CD14-positive monocyte (primary cell): Measurements from ENCODE around the gene DTWD2. TPM values are rescaled to one million over a fixed set of nuclear protein-coding genes. Genes with fewer than 3 reads are reported as not detected.

Experiments used
- DNase-seq, 3 donors: peaks; one replicate each; pipeline ENCODE4 v3.0.0-alpha.2; 2011 to 2022
- H2AFZ ChIP-seq: 2 replicates; pipeline ENCODE4 v1.6.0; 2012; ENCODE audit warnings: mild to moderate bottlenecking, low read depth, low read length, inconsistent platforms; ENCODE audit not compliant: insufficient read depth, poor library complexity, severe bottlenecking
- H3K27ac ChIP-seq, 2 donors: 1 replicate in 1 of 2; 2 replicates in 1 of 2; pipeline ENCODE4 v1.5.1; 2012 to 2013; ENCODE audit warnings: low read length in 2 of 2, control low read depth in 1 of 2, inconsistent platforms in 1 of 2, low read depth in 1 of 2, mild to moderate bottlenecking in 1 of 2
- H3K27me3 ChIP-seq, 2 donors: one replicate each; pipeline versions ENCODE4 v1.6.0 to v1.6.1; 2011 to 2013; ENCODE audit warnings: low read length in 2 of 2; ENCODE audit not compliant: control insufficient read depth in 2 of 2, insufficient read depth in 2 of 2
- H3K36me3 ChIP-seq, 2 donors: replicated peaks in 1 of 2; 1 replicate in 1 of 2; 2 replicates in 1 of 2; pipeline versions ENCODE4 v1.5.1 to v1.6.1; 2012 to 2013; ENCODE audit warnings: low read length in 2 of 2, control low read depth in 1 of 2, inconsistent platforms in 1 of 2, mild to moderate bottlenecking in 1 of 2; ENCODE audit not compliant: insufficient read depth in 2 of 2, control insufficient read depth in 1 of 2
- H3K4me1 ChIP-seq, 2 donors: 1 replicate in 1 of 2; 2 replicates in 1 of 2; pipeline versions ENCODE4 v1.5.1 to v1.6.1; 2012 to 2013; ENCODE audit warnings: low read length in 2 of 2, control low read depth in 1 of 2, inconsistent platforms in 1 of 2, mild to moderate bottlenecking in 1 of 2, moderate library complexity in 1 of 2; ENCODE audit not compliant: insufficient read depth in 2 of 2, control insufficient read depth in 1 of 2
- H3K4me2 ChIP-seq: replicated peaks from 2 replicates; pipeline ENCODE3; 2012; ENCODE audit warnings: low read length, moderate library complexity, mild to moderate bottlenecking; ENCODE audit not compliant: poor library complexity, severe bottlenecking; ENCODE audit errors: extremely low read depth
- H3K4me3 ChIP-seq, 3 experiments: fragments of 200-600 bp in 1 of 3; sonication (generic) in 1 of 3; replicated peaks in 1 of 3; 1 replicate in 2 of 3; 2 replicates in 1 of 3; pipeline ENCODE4 v1.5.1; 2011 to 2013; ENCODE audit warnings: low read length in 3 of 3, mild to moderate bottlenecking in 3 of 3, control low read depth in 2 of 3, low read depth in 2 of 3, inconsistent platforms in 1 of 3, moderate library complexity in 1 of 3
- H3K79me2 ChIP-seq: 2 replicates; pipeline ENCODE4 v1.6.0; 2012; ENCODE audit warnings: mild to moderate bottlenecking, control low read depth, inconsistent platforms, low read length, moderate library complexity; ENCODE audit not compliant: insufficient read depth
- H3K9ac ChIP-seq: 2 replicates; pipeline ENCODE4 v1.6.0; 2017; ENCODE audit warnings: low read length, mild to moderate bottlenecking; ENCODE audit not compliant: insufficient read depth, poor library complexity, severe bottlenecking
- H3K9me3 ChIP-seq, 2 donors: replicated peaks in 1 of 2; 1 replicate in 1 of 2; 2 replicates in 1 of 2; pipeline versions ENCODE4 v1.5.1 to v1.6.1; 2012 to 2013; ENCODE audit warnings: low read length in 2 of 2, control low read depth in 1 of 2; ENCODE audit not compliant: control insufficient read depth in 1 of 2, insufficient read depth in 1 of 2
- H4K20me1 ChIP-seq: 2 replicates; pipeline ENCODE4 v1.6.0; 2012; ENCODE audit warnings: mild to moderate bottlenecking, low read length, control low read depth, moderate library complexity; ENCODE audit not compliant: insufficient read depth
- H3K27ac Mint-ChIP-seq, 7 donors: one replicate each; pipeline ENCODE4 v1.8.0; 2020; ENCODE audit warnings: mild to moderate bottlenecking in 7 of 7, mixed read lengths in 7 of 7, moderate library complexity in 6 of 7, inconsistent platforms in 2 of 7
- H3K27me3 Mint-ChIP-seq, 3 donors: one replicate each; pipeline ENCODE4 v1.8.0; 2021 to 2022; ENCODE audit warnings: low read depth in 3 of 3, mild to moderate bottlenecking in 3 of 3, mixed read lengths in 3 of 3, moderate library complexity in 3 of 3, inconsistent platforms in 1 of 3
- H3K36me3 Mint-ChIP-seq, 2 donors: one replicate each; pipeline ENCODE4 v1.8.0; 2020; ENCODE audit warnings: mixed read lengths in 2 of 2, inconsistent platforms in 1 of 2, mild to moderate bottlenecking in 1 of 2
- H3K4me1 Mint-ChIP-seq: one replicate; pipeline ENCODE4 v1.8.0; 2020; ENCODE audit warnings: mild to moderate bottlenecking, mixed read lengths
- H3K4me3 Mint-ChIP-seq, 2 donors: one replicate each; pipeline ENCODE4 v1.8.0; 2020; ENCODE audit warnings: mild to moderate bottlenecking in 2 of 2, mixed read lengths in 2 of 2, moderate library complexity in 1 of 2
- H3K9me3 Mint-ChIP-seq, 7 donors: one replicate each; pipeline ENCODE4 v1.8.0; 2020 to 2022; ENCODE audit warnings: mixed read lengths in 7 of 7, mild to moderate bottlenecking in 6 of 7, moderate library complexity in 6 of 7, inconsistent platforms in 2 of 7
- CTCF ChIP-seq: fragments of 200-600 bp; IDR thresholded peaks from one replicate; pipeline ENCODE4 v1.8.0; 2022; ENCODE audit warnings: antibody characterized with exemption, mild to moderate bottlenecking
- WGBS: methylation state at CpG from one replicate; pipeline ENCODE4 v1.1.5; 2013; ENCODE audit warnings: missing lambda C conversion rate; ENCODE audit not compliant: insufficient coverage; 5-methylcytosine and 5-hydroxymethylcytosine counted together
- intact Hi-C, 2 donors: fragments of 100-400 bp; cut with micrococcal nuclease; formaldehyde crosslinking; loops; one replicate each; pipeline versions ENCODE4 v1.15.0 to v1.15.1; 2023
- polyA plus RNA-seq, 3 donors: library from polyadenylated mRNA; depleted of rRNA in 1 of 3; unstranded in 2 of 3; stranded (reverse) in 1 of 3; fragments of 300-500 nt in 2 of 3; fragments of >200 nt in 1 of 3; fragmentation: Illumina TruSeq in 2 of 3; gene quantifications; 1 replicate in 2 of 3; 2 replicates in 1 of 3; pipeline ENCODE4 v1.2.3, GENCODE V29; 2012 to 2021

Gene DTWD2
- polyA plus RNA-seq, 3 donors, result 1.2 to 2.7 (median 2.5) TPM

GRCh38 chr5:118968925-118969375 lies 19.4 kb downstream of the DTWD2 start:
- H3K27me3 Mint-ChIP-seq, result no peaks in the 10 kb centered on the region
- Histone ChIP-seq H4K20me1 (no peaks in the 10 kb centered on the region), H3K4me2 (no peak overlapping the region), H3K36me3 (no peaks in the 10 kb centered on the region), H3K27ac (no peak overlapping the region), H3K9me3 (peaks cover 0 to 19% of the 10 kb centered on the region in 2 donors), H3K4me1 (no peaks in the 10 kb centered on the region), H2AFZ (no peak overlapping the region), H3K9ac (no peak overlapping the region), H3K79me2 (no peaks in the 10 kb centered on the region), H3K4me3 (no peak overlapping the region), H3K27me3 (no peaks in the 10 kb centered on the region)
- TF ChIP-seq CTCF, result no peak
- H3K4me3 Mint-ChIP-seq, result no peak overlapping the region
- H3K4me1 Mint-ChIP-seq, result no peaks in the 10 kb centered on the region
- DNase-seq, result no peak
- WGBS, result 100% methylated on average over 4 of the region's 4 CpGs
- peaks cover 0 to 4% of the 10 kb centered on the region in 2 donors for H3K36me3 Mint-ChIP-seq
- no peak overlapping the region for H3K27ac Mint-ChIP-seq
- intact Hi-C loops, result no loop called here
- peaks cover 22 to 36% (median 26%) of the 10 kb centered on the region in 7 donors for H3K9me3 Mint-ChIP-seq

- TF ChIP-seq CTCF, result no peak
Measured at GRCh38 chr5:118968406-118968911, 19.9 kb downstream of the DTWD2 start.

More at GRCh38 chr5:118968406-118968911, 19.9 kb downstream of the DTWD2 start:
- no peak overlapping the region for H3K27ac Mint-ChIP-seq
- WGBS, result 100% methylated on average over 4 of the region's 8 CpGs
- H3K4me1 Mint-ChIP-seq, result no peaks in the 10 kb centered on the region
- H3K4me2 ChIP-seq, result no peak overlapping the region
- no peak overlapping the region for H2AFZ ChIP-seq
- H3K4me3 ChIP-seq, result no peak overlapping the region
- H3K79me2 ChIP-seq, result no peaks in the 10 kb centered on the region
- H3K27ac ChIP-seq, result no peak overlapping the region
- H4K20me1 ChIP-seq, result no peaks in the 10 kb centered on the region
- H3K36me3 Mint-ChIP-seq, result peaks cover 0 to 4% of the 10 kb centered on the region in 2 donors
- H3K9me3 ChIP-seq, result peaks cover 0 to 15% of the 10 kb centered on the region in 2 donors
- peaks cover 17 to 31% (median 21%) of the 10 kb centered on the region in 7 donors for H3K9me3 Mint-ChIP-seq
- no peaks in the 10 kb centered on the region for H3K36me3 ChIP-seq
- H3K9ac ChIP-seq, result no peak overlapping the region
- H3K4me1 ChIP-seq, result no peaks in the 10 kb centered on the region
- DNase-seq, result no peak
- intact Hi-C loops, result no loop called here
- H3K27me3 Mint-ChIP-seq, result no peaks in the 10 kb centered on the region
- no peak overlapping the region for H3K4me3 Mint-ChIP-seq
- no peaks in the 10 kb centered on the region for H3K27me3 ChIP-seq
